H1 (cell line): ENCODE data around the gene NUP205. TPM values are rescaled to one million over a fixed set of nuclear protein-coding genes. Genes with fewer than 3 reads are reported as not detected.
A peak's percentile ranks its signal among the peaks of the same experiment; 100 is the strongest.

Experiments
- BCL11A ChIP-seq, 2 experiments: IDR thresholded peaks; one replicate each; pipeline ENCODE4 v1.6.1; 2011; ENCODE audit warnings: low read depth in 2 of 2, low read length in 2 of 2, mild to moderate bottlenecking in 2 of 2
- CBX5 ChIP-seq: fragments of 300-800, 300-1000 bp; sonication (generic); IDR thresholded peaks from 2 replicates; pipeline ENCODE4 v1.7.1; 2016; ENCODE audit warnings: antibody characterized with exemption, low read length, low read depth
- CHD2 ChIP-seq: IDR thresholded peaks from 2 replicates; pipeline ENCODE4 v1.6.1; 2012; ENCODE audit warnings: low read length, improper control_type of control experiment
- CTBP2 ChIP-seq: IDR thresholded peaks from 2 replicates; pipeline ENCODE4 v1.7.0; 2011; ENCODE audit warnings: borderline replicate concordance, mild to moderate bottlenecking, moderate library complexity, mixed read lengths, low read length; ENCODE audit not compliant: insufficient read depth, insufficient read length
- EGR1 ChIP-seq: IDR thresholded peaks from 2 replicates; pipeline ENCODE4 v1.6.1; 2011; ENCODE audit warnings: low read depth, low read length, borderline replicate concordance
- GABPA ChIP-seq: IDR thresholded peaks from 2 replicates; pipeline ENCODE4 v1.6.1; 2011; ENCODE audit warnings: mild to moderate bottlenecking, low read length, moderate library complexity, borderline replicate concordance; ENCODE audit not compliant: insufficient read depth
- JUN ChIP-seq: IDR thresholded peaks from 2 replicates; pipeline ENCODE4 v1.6.1; 2011; ENCODE audit warnings: low read depth, mild to moderate bottlenecking, improper control_type of control experiment, low read length
- KDM4A ChIP-seq: IDR thresholded peaks from one replicate; pipeline ENCODE4 v1.7.1; 2012; ENCODE audit warnings: low read depth, mild to moderate bottlenecking, moderate library complexity, low read length, inconsistent platforms; ENCODE audit not compliant: severe bottlenecking
- KDM5A ChIP-seq: fragments of 200-600 bp; IDR thresholded peaks from 2 replicates; pipeline ENCODE4 v1.7.1; 2012; ENCODE audit warnings: mild to moderate bottlenecking, low read length, inconsistent platforms, mixed read lengths
- MAFK ChIP-seq: IDR thresholded peaks from 2 replicates; pipeline ENCODE4 v1.6.1; 2012; ENCODE audit warnings: low read depth, mild to moderate bottlenecking, improper control_type of control experiment, low read length
- NANOG ChIP-seq: IDR thresholded peaks from 2 replicates; pipeline ENCODE4 v1.6.1; 2011; ENCODE audit warnings: low read length, low read depth, mild to moderate bottlenecking, inconsistent platforms; ENCODE audit not compliant: insufficient read depth, poor library complexity, severe bottlenecking
- PHF8 ChIP-seq: fragments of 200-600 bp; sonication (generic); conservative IDR thresholded peaks from 2 replicates; pipeline ENCODE4 v1.7.1; 2012; ENCODE audit warnings: low read depth, mild to moderate bottlenecking, inconsistent platforms, low read length, moderate library complexity
- POLR2A ChIP-seq, 2 experiments: IDR thresholded peaks; 1 replicate in 1 of 2; 2 replicates in 1 of 2; pipeline ENCODE4 v1.6.1; 2011; ENCODE audit warnings: low read depth in 2 of 2, low read length in 2 of 2, mild to moderate bottlenecking in 2 of 2; ENCODE audit errors: control extremely low read depth in 1 of 2
- POU5F1 ChIP-seq: IDR thresholded peaks from 2 replicates; pipeline ENCODE4 v1.6.1; 2011; ENCODE audit warnings: low read depth, mild to moderate bottlenecking, low read length, moderate library complexity
- RXRA ChIP-seq: IDR thresholded peaks from 2 replicates; pipeline ENCODE4 v1.6.1; 2011; ENCODE audit warnings: low read depth, mild to moderate bottlenecking, low read length, moderate library complexity; ENCODE audit not compliant: insufficient read depth
- SP2 ChIP-seq: IDR thresholded peaks from 2 replicates; pipeline ENCODE4 v1.6.1; 2012; ENCODE audit warnings: mild to moderate bottlenecking, low read length, inconsistent platforms
- SUZ12 ChIP-seq: fragments of 200-600 bp; sonication (generic); IDR thresholded peaks from 2 replicates; pipeline ENCODE4 v1.6.1; 2012; ENCODE audit warnings: mild to moderate bottlenecking, inconsistent platforms, low read length, moderate library complexity, mixed read lengths
- TBP ChIP-seq: IDR thresholded peaks from 2 replicates; pipeline ENCODE4 v1.6.1; 2011; ENCODE audit warnings: low read depth, low read length, improper control_type of control experiment
- TCF12 ChIP-seq: IDR thresholded peaks from 2 replicates; pipeline ENCODE4 v1.6.1; 2011; ENCODE audit warnings: low read depth, mild to moderate bottlenecking, low read length
- TEAD4 ChIP-seq: IDR thresholded peaks from 2 replicates; pipeline ENCODE4 v1.6.1; 2012; ENCODE audit warnings: low read depth, low read length, inconsistent platforms, mixed read lengths
- ZNF274 ChIP-seq: IDR thresholded peaks from 2 replicates; pipeline ENCODE4 v1.7.0; 2012; ENCODE audit warnings: low read length, borderline replicate concordance; ENCODE audit errors: extremely low read depth
- polyA plus RNA-seq, 7 experiments: library from polyadenylated mRNA; depleted of rRNA in 3 of 7; stranded (reverse) in 5 of 7; unstranded in 2 of 7; fragments of >200 nt in 5 of 7; fragments of 200-250 nt in 2 of 7; gene quantifications; 1 replicate in 5 of 7; 2 replicates in 1 of 7; 4 replicates in 1 of 7; pipeline versions ENCODE4 v1.2.1 to v1.2.3, GENCODE V29; 2011 to 2013; ENCODE audit warnings: missing spikeins in 2 of 7, mixed read lengths in 2 of 7
- total RNA-seq: library from RNA; stranded (reverse); fragmentation: NEBNext Ultra II Directional; extraction: Animal tissue kit (Norgen Biotek cat#: 25700); gene quantifications from 2 replicates; pipeline ENCODE4 v1.2.1, GENCODE V29; 2021
- TF ChIP-seq, protein P1 (sequence below): IDR thresholded peaks from 2 replicates; pipeline ENCODE4 v1.6.1; 2012; ENCODE audit warnings: inconsistent platforms

The NUP205 gene
- total and polyA plus RNA-seq, 2 of the 8 experiments (the other 6 are each of a cell fraction or from before 2014, with no cell fraction given), result 148 to 216 TPM

DNA sequence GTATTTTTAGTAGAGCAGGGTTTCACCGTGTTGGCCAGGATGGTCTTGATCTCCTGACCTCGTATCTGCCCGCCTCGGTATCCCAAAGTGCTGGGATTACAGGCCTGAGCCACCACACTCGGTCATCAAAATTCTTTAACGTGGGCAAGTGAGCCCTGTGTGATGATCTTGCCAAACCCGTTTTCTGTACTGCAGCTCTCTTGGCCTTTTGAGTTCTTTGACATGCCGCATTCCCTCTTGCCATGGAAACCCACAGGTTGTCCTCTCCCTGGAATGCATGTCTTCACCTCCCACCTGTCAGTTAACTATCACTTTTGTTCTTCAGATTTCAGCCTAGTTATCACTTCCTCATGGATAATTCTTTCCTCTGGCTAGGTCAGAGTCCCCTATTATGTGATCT is 5.0 kb downstream of the NUP205 start (continued):
- TF ChIP-seq CBX5, result no peak
- no peak for TF ChIP-seq KDM4A
- peak in 1 of 2 experiments; percentile 44; a peak in 1 of 3 replicates for TF ChIP-seq POLR2A (IDR thresholded peaks at IDR 0.05; ENCODE audit: control extremely low read depth in 1 of 2, low read depth in 2 of 2, low read length in 2 of 2)
- TF ChIP-seq SP2, result no peak
- no peak for TF ChIP-seq PHF8
- peak; percentile 17; the same call in 1 of the 2 replicates for TF ChIP-seq TBP
- no peak for TF ChIP-seq BCL11A (IDR thresholded peaks at IDR 0.05; ENCODE audit: low read depth in 2 of 2, low read length in 2 of 2)
- TF ChIP-seq, protein P1, sequence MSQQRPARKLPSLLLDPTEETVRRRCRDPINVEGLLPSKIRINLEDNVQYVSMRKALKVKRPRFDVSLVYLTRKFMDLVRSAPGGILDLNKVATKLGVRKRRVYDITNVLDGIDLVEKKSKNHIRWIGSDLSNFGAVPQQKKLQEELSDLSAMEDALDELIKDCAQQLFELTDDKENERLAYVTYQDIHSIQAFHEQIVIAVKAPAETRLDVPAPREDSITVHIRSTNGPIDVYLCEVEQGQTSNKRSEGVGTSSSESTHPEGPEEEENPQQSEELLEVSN, result no peak
- no peak for TF ChIP-seq RXRA
- TF ChIP-seq JUN, result no peak
- TF ChIP-seq TCF12, result 0 out of 2 replicates have a peak, but pooled peaks have one; percentile 66
- peak; percentile 98 for TF ChIP-seq TEAD4
- no peak for TF ChIP-seq SUZ12
- TF ChIP-seq POU5F1, result no peak
- TF ChIP-seq NANOG, result peak; percentile 21
- TF ChIP-seq ZNF274, result no peak
- no peak for TF ChIP-seq GABPA
- no peak for TF ChIP-seq CTBP2
- peak; percentile 51; the same call in 1 of the 2 replicates for TF ChIP-seq CHD2
- no peak for TF ChIP-seq KDM5A
- no peak for TF ChIP-seq MAFK
- no peak for TF ChIP-seq EGR1
